Liver (tissue), 9 donors: Measurements from ENCODE around the gene CPLX3. TPM values are rescaled to one million over a fixed set of nuclear protein-coding genes. Genes with fewer than 3 reads are reported as not detected.

Source experiments
- DNase-seq: peaks from one replicate; pipeline ENCODE4 v3.0.0-alpha.2; 2017; ENCODE audit warnings: low spot score
- H3K27ac ChIP-seq, 2 donors: one replicate each; pipeline ENCODE4 v1.7.0; 2013; ENCODE audit warnings: inconsistent platforms in 2 of 2, low read length in 2 of 2, control low read depth in 1 of 2, low read depth in 1 of 2, mild to moderate bottlenecking in 1 of 2
- H3K27me3 ChIP-seq, 4 donors: one replicate each; pipeline versions ENCODE4 v1.6.1 to v1.7.0; 2013; ENCODE audit warnings: low read length in 3 of 4, inconsistent platforms in 1 of 4, mild to moderate bottlenecking in 1 of 4, moderate library complexity in 1 of 4; ENCODE audit not compliant: control insufficient read depth in 4 of 4, insufficient read depth in 4 of 4
- H3K36me3 ChIP-seq, 4 donors: one replicate each; pipeline versions ENCODE4 v1.6.1 to v1.7.0; 2013; ENCODE audit warnings: low read length in 3 of 4, mild to moderate bottlenecking in 3 of 4, low read depth in 1 of 4, moderate library complexity in 1 of 4; ENCODE audit not compliant: control insufficient read depth in 4 of 4, insufficient read depth in 3 of 4
- H3K4me1 ChIP-seq, 4 donors: one replicate each; pipeline versions ENCODE4 v1.6.1 to v1.7.0; 2013; ENCODE audit warnings: low read length in 3 of 4, mild to moderate bottlenecking in 3 of 4, moderate library complexity in 1 of 4; ENCODE audit not compliant: control insufficient read depth in 4 of 4, insufficient read depth in 4 of 4
- H3K4me3 ChIP-seq, 3 donors: one replicate each; pipeline versions ENCODE4 v1.6.1 to v1.7.0; 2013; ENCODE audit warnings: low read length in 3 of 3, control low read depth in 1 of 3, low read depth in 1 of 3, mild to moderate bottlenecking in 1 of 3
- H3K9ac ChIP-seq, 2 donors: one replicate each; pipeline ENCODE4 v1.7.0; 2013; ENCODE audit warnings: low read length in 2 of 2, mild to moderate bottlenecking in 2 of 2, moderate library complexity in 2 of 2, control low read depth in 1 of 2, low read depth in 1 of 2
- H3K9me3 ChIP-seq, 4 donors: one replicate each; pipeline versions ENCODE4 v1.6.1 to v1.7.0; 2013; ENCODE audit warnings: low read length in 3 of 4; ENCODE audit not compliant: control insufficient read depth in 4 of 4
- ATF3 ChIP-seq: IDR thresholded peaks from 2 replicates; pipeline ENCODE4 v1.6.1; 2016; ENCODE audit warnings: antibody characterized with exemption
- CTCF ChIP-seq: fragments of 150-350 bp; IDR thresholded peaks from 2 replicates; pipeline ENCODE4 v1.5.1; 2017; ENCODE audit warnings: improper control_type of control experiment, low read depth, low read length; ENCODE audit not compliant: missing input control
- EGR1 ChIP-seq, 2 donors: IDR thresholded peaks; 2 replicates each; pipeline ENCODE4 v1.6.1; 2016 to 2018; ENCODE audit warnings: antibody characterized with exemption in 2 of 2, low read depth in 2 of 2
- FOXA1 ChIP-seq: IDR thresholded peaks from 2 replicates; pipeline ENCODE4 v1.6.1; 2016; ENCODE audit warnings: antibody characterized with exemption
- GABPA ChIP-seq, 2 donors: IDR thresholded peaks in 1 of 2; conservative IDR thresholded peaks in 1 of 2; 2 replicates each; pipeline ENCODE4 v1.6.1; 2016; ENCODE audit warnings: antibody characterized with exemption in 2 of 2, mild to moderate bottlenecking in 1 of 2, moderate library complexity in 1 of 2
- HNF4A ChIP-seq, 2 donors: conservative IDR thresholded peaks; 2 replicates each; pipeline ENCODE4 v1.6.1; 2016; ENCODE audit warnings: antibody characterized with exemption in 2 of 2, mild to moderate bottlenecking in 2 of 2
- JUND ChIP-seq, 2 donors: IDR thresholded peaks; 2 replicates each; pipeline ENCODE4 v1.6.1; 2016; ENCODE audit warnings: antibody characterized with exemption in 2 of 2
- MAX ChIP-seq: IDR thresholded peaks from 2 replicates; pipeline ENCODE4 v1.6.1; 2016; ENCODE audit warnings: antibody characterized with exemption
- NR2F2 ChIP-seq: IDR thresholded peaks from 2 replicates; pipeline ENCODE4 v1.6.1; 2016; ENCODE audit warnings: antibody characterized with exemption
- RAD21 ChIP-seq, 2 donors: IDR thresholded peaks; 2 replicates each; pipeline ENCODE4 v1.6.1; 2016; ENCODE audit warnings: antibody characterized with exemption in 2 of 2, mild to moderate bottlenecking in 2 of 2
- REST ChIP-seq: IDR thresholded peaks from 2 replicates; pipeline ENCODE4 v1.6.1; 2016; ENCODE audit warnings: antibody characterized with exemption, mild to moderate bottlenecking
- RXRA ChIP-seq, 2 donors: IDR thresholded peaks; 2 replicates each; pipeline ENCODE4 v1.6.1; 2017 to 2018; ENCODE audit warnings: antibody characterized with exemption in 2 of 2, mild to moderate bottlenecking in 1 of 2
- SP1 ChIP-seq: IDR thresholded peaks from 2 replicates; pipeline ENCODE4 v1.6.1; 2018; ENCODE audit warnings: antibody characterized with exemption, mild to moderate bottlenecking
- TAF1 ChIP-seq: conservative IDR thresholded peaks from 2 replicates; pipeline ENCODE4 v1.6.1; 2016; ENCODE audit warnings: antibody characterized with exemption, mild to moderate bottlenecking
- YY1 ChIP-seq: IDR thresholded peaks from 2 replicates; pipeline ENCODE4 v1.6.1; 2016; ENCODE audit warnings: antibody characterized with exemption, mild to moderate bottlenecking
- ZBTB33 ChIP-seq: IDR thresholded peaks from 2 replicates; pipeline ENCODE4 v1.6.1; 2016; ENCODE audit warnings: antibody characterized with exemption
- WGBS: extraction: QIAGEN DNeasy Blood & Tissue Kit; methylation state at CpG from one replicate; pipeline ENCODE4 v1.1.7; 2013; 5-methylcytosine and 5-hydroxymethylcytosine counted together
- polyA plus RNA-seq, 2 donors: library from polyadenylated mRNA; stranded (reverse) in 1 of 2; unstranded in 1 of 2; fragments of 200-250 nt in 1 of 2; fragments of >200 nt in 1 of 2; fragmentation: Nextera tagmentation in 1 of 2; extraction: Ambion mirVana in 1 of 2; gene quantifications; one replicate each; pipeline versions ENCODE4 v1.2.1 to v1.2.3, GENCODE V29; 2013 to 2015
- total RNA-seq, 2 donors: library from RNA; depleted of rRNA; stranded (reverse); fragments of >200 nt; gene quantifications; one replicate each; pipeline ENCODE4 v1.2.3, GENCODE V29; 2014
- donor health status: healthy.
- donor health status: healthy.
- donor health status: healthy.
- donor health status: healthy.
- donor health status: healthy.

Gene CPLX3
- total and polyA plus RNA-seq, 4 donors: not detected

GRCh38 chr15:74843445-74843828, 17.0 kb downstream of the CPLX3 start (continued):
- TF ChIP-seq CTCF: no peak
- TF ChIP-seq ZBTB33: no peak
- TF ChIP-seq FOXA1: no peak
- TF ChIP-seq EGR1 (IDR thresholded peaks at IDR 0.05; ENCODE audit: low read depth in 2 of 2): no peak
- no peak for TF ChIP-seq TAF1
- TF ChIP-seq YY1: no peak
- no peak for TF ChIP-seq SP1

GRCh38 chr15:74843891-74844299, 17.5 kb downstream of the CPLX3 start:
- TF ChIP-seq NR2F2: no peak
- TF ChIP-seq EGR1 (IDR thresholded peaks at IDR 0.05; ENCODE audit: low read depth in 2 of 2): no peak
- no peak for TF ChIP-seq RAD21 (IDR thresholded peaks at IDR 0.05)
- no peak for TF ChIP-seq JUND (IDR thresholded peaks at IDR 0.05)
- TF ChIP-seq FOXA1: no peak
- TF ChIP-seq RXRA (IDR thresholded peaks at IDR 0.05): no peak
- TF ChIP-seq ATF3: no peak
- no peak for TF ChIP-seq MAX
- no peak for TF ChIP-seq SP1
- TF ChIP-seq YY1: no peak
- Histone ChIP-seq H3K4me1 (peaks cover 5 to 25% (median 15%) of the 10 kb centered on the region in 4 donors), H3K9me3 (no peaks in the 10 kb centered on the region), H3K27me3 (no peaks in the 10 kb centered on the region), H3K9ac (no peak overlapping the region), H3K4me3 (no peak overlapping the region), H3K36me3 (peaks cover 3 to 23% (median 10%) of the 10 kb centered on the region in 4 donors), H3K27ac (peak overlapping the region; percentile 66 to 78)
- WGBS: 75% methylated on average over 12 of the region's 12 CpGs
- peak; percentile 61 for DNase-seq

- Histone ChIP-seq H3K27me3 (no peaks in the 10 kb centered on the region), H3K4me3 (no peak overlapping the region), H3K9ac (no peak overlapping the region), H3K9me3 (no peaks in the 10 kb centered on the region), H3K36me3 (peaks cover 3 to 25% (median 10%) of the 10 kb centered on the region in 4 donors), H3K4me1 (peaks cover 5 to 25% (median 15%) of the 10 kb centered on the region in 4 donors), H3K27ac (no peak overlapping the region)
- 90% methylated on average over 12 of the region's 12 CpGs for WGBS
- no peak for DNase-seq
- TF ChIP-seq ATF3 (no peak), JUND (IDR thresholded peaks at IDR 0.05) (no peak), ZBTB33 (no peak), RAD21 (IDR thresholded peaks at IDR 0.05) (no peak), GABPA (IDR thresholded peaks at IDR 0.05 in 1 of 2, conservative IDR thresholded peaks at IDR 0.05 in 1 of 2) (no peak), HNF4A (conservative IDR thresholded peaks at IDR 0.05) (no peak), TAF1 (no peak), EGR1 (IDR thresholded peaks at IDR 0.05; ENCODE audit: low read depth in 2 of 2) (no peak), FOXA1 (no peak), NR2F2 (no peak), REST (no peak)
Observed at GRCh38 chr15:74844319-74845207, 18.1 kb downstream of the CPLX3 start.
